HG03571 (cell line): ENCODE results near the gene SMIM35.
"Not testable (repeated sequence)": the region's sequence is repeated elsewhere in the genome, so short reads cannot be mapped to it uniquely, and the experiment has no call there.

Experiments
- ATAC-seq: cut with Tn5 transposase; IDR thresholded peaks from one replicate; pipeline ENCODE4 v1.9.1; 2021; ENCODE audit not compliant: unreplicated experiment

The SMIM35 gene

DNA sequence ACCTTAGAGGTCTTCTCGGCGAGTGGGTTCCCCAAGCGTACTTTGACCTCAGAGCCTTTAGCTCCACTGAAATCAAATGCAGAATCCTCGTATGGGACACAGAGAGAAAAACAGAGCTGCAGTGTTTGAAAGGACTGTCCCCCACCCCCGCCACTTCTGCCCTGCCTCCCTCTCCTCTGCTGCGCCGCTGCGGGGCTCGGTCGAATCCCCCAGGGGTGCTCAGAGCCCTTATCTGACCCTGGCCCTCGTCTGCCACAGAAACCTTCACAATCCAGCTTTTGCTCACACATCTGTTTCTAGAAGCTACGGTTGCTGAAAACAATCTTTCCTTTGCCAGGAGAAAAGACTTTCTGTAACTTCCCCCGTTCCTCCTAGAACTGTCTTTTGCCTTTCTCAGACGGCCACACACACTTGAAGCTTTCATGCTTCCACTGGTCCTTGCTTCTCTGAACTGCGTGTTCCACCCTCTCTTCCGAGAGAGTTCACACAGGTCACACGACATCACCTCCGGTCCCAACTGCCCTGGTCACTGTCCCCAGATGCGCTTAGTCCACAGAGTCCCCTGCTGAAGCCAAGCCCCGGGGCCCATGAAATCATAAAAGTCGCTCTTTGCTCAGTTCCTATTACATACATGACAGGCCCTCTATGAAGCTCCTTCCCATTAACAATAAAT lies 3.7 kb downstream of the SMIM35 start:
- ATAC-seq, result no peak

DNA sequence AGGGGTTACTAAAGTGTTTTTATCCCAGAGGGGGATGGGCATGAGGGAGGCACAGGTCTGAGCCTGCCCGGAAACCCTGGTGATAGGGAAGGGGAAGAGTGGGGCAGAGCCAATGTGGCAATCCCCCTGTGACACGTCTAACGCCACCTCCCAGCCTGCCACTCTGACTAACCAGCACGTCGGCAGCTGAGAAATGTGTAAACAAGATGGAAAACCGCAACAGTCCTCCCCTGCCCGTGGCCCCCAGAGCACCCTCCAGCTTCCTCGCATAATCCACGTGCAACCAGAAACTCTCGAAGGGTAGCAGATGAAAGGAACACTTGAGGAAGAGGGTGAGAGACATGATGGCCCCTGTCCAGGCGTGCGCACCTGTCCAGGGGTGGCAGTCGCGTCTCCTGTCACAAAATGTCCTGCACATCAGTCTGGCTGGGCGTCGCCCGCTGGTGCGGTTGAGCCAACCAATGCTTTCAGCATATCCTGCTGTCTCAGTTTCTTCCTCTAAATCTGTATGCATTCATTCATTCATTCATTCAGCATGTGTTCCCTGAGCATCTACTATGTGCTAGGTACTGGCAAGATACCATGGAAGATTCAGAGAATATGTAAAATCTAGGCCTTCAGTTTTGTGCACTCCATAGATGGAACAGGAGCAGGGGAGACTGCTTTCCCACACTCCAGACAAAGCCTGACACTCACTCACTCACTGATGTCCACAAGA lies 5.4 kb downstream of the SMIM35 start:
- ATAC-seq, result no peak

DNA sequence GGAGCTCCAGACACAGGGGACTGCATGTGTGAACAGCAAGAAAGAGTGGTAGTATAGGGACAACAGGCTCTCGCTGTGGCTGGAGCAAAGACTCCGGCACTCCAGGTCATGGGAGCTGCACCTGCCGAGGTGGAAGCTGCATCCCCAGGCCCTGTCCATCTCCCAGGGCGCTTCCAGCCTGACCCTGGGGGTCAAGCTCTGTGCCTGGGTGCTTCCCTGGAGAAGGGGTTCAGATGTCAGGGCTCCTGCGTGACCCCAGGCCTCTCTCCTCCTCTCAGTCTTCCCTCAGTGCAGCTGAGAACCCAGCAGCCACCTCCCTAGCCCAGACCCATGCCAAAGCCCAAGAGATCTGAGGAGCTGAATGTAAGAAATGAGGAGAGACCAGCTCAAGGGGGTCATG lies 6.5 kb downstream of the SMIM35 start:
- no peak for ATAC-seq

DNA sequence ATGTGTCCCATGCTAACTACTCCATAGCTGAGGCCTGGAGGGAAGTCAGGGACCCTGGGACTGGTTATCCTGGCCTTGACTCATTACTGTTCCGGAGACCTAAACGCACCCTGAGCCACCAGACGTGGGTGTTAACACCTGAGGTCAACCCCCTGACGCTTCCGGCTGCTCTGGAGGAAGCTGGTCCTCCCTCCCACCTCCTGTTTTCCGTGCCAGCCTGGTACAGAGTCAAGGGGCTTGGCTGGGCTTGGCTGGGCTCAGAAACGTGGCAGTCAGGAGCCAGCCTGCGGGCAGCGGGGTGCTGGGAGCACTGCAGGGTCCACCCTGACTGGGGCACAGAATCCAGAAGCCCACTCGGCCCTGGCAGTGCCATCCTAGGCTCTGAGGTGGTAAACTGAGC lies 7.3 kb downstream of the SMIM35 start:
- no peak for ATAC-seq

DNA sequence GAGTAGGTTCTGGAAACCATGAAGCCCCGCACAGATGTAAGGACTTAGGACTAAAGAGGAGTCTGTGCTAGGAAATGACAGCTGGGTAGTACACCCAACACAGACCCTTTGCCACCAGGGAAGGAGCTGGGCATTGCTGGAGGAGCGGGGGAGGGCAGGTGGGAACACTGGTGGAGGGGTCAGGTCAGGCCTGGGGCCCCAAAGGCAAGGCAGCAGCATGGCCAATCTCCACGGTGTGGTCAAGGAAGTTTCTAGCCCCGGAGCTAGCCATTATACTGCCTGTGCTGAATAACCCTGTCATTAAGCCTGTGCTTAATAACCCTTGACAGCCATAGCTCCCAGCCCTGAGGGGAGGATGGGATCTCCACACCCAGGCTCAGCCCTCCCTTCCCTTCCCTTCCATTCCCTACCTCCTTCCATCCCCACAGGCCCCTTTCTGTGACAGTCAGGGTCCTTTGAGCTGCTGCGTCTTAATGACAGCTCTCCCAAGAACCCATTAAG lies 7.8 kb downstream of the SMIM35 start:
- ATAC-seq, result no peak

DNA sequence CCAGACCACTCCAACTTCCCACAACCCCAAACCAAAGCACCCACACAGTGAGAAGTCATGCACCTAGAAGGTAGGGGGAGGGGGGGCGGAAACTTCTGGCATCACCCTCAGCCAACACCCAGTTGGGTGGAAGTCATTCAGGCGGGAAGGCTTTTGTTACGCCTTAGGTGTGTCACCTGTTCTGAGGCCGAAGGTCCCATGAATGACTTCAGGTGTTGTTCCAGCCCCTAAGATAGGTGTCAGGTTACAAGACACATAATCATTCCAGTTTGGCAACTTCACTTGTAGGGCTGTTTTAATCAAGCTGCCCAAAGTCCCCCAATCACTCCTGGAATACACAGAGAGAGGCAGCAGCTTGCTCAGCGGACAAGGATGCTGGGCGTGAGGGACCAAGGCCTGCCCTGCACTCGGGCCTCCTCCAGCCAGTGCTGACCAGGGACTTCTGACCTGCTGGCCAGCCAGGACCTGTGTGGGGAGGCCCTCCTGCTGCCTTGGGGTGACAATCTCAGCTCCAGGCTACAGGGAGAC lies 9.9 kb downstream of the SMIM35 start, which contains the start of gene TMPRSS4:
TSS of gene TMPRSS4 (plus strand) at position 325 of the 528 bp plus-strand sequence. CDS start 225 bp downstream, outside the sequence.
- no peak for ATAC-seq

DNA sequence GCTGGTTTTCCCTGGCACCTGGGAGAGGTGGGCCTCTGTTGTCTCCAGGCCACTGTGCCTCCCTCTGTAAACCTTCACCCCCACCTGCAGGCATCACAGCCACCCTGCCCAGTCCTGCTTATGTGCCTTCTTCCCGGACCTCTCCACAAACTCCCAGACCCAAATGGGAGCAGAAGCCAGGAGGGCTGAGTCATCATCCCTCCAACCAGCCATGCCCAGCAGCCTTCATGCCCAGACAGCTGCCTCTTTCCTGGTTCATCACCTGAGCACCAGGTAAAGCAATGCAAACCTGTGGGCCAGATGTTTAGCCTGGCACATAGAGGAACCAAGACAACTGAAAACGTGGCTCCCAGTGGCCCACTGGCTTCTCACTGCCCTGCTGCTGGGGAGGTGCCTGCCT lies 12.0 kb downstream of the SMIM35 start:
- ATAC-seq, result no peak

DNA sequence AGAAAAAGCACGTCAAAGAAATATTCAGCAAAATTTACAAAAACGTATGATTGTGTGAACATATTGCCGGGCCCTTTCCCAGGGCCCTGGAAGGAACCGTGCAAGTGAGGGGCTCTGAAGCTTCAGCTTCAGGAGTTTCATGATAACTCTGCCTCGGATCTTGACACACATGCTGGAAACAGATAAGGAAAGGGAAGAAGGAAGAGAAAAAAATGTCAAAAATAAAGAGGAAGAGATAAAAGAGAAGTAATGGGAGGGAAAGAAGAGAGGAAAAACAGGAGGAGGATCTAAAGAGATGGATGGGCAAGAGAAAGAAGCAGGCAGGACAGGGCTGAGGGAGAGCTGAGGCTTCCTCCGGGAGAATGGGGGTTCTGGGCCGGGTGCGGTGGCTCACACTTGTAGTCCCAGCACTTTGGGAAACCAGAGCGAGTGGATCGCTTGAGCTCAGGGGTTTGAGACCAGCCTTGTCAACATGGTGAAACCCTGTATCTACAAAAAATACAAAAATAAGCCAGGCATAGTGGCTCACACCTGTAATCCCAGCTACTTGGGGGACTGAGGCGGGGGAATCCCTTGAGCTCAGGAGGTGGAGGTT lies 12.6 kb downstream of the SMIM35 start:
- no peak for ATAC-seq

DNA sequence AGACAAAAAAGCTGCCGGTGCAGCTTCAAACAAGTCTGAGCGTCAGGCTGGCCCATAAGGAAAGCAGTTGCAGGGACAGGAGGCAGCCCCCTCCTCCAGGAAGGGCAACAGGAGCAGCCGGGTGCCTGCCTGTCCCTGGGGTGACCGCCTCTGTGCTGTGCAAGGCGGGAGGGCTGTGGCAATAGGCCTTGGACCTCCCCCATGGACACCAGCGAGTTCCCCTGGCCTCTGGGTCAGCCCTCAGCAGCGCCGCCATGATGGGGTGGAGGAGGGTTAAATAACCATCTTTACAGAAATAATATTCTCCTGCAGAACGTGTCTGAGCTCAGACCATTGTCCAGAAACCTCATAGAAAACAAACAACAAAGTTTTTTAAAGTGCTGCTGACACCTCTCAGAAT lies 13.2 kb downstream of the SMIM35 start:
- no peak for ATAC-seq

DNA sequence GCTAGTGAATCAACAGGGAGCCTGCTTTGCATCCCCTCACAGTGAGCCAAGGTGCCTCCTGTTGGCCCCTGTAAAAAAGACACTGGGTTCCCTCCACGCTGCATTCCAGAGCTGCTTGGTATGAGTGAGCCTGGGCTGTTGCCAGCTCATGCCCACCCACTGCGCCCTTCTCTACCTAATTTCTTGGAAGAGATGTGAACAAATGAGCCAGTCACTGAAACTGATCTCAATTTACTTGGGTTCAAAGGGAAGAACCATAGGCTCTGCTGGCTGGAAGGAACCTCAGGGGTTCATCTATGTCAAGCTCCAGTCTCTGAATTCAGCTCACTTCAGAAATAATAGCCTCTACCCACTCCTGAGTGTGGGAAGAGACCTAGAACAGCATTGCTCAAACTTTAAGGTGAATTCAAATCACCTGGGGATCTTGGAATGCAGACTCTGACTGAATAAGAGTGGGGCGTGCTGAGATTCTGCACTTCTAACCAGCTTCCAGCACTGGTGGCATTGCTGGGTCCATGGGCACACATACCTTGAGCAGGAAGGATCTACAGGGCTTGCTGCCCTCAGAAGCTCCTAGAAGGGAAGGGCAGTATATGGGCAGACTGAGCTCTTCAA lies 15.2 kb downstream of the SMIM35 start:
- no peak for ATAC-seq

DNA sequence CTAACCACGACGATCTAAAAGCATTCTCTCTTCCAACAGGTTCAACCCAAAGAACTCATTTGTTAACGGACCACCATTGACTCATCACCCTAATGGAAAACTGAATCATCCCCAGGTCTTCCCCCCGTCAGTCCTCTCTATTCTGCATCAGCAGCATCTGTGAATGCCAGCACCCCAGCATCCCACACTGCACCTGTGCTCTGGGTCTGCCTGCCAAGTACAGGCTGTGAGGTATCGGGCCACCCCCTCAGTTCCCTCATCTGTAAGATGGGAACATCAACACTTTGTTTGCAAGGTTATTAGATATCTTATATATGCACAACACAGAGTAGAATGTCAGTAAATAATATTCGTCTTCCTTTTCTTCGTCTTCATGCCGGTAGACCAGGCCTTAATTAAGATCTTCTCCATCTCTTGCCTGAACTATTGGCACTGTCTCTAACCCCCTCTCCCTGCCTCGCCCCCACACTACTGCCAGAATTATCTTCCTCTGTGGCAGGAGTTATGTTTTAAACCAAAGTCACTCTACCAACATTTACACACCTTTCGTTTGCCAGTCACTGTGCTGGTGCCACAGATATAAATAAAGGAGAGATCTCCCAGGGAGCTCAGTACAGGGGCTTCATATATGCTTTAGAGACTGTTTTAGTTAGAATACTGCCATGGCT lies 17.7 kb downstream of the SMIM35 start:
- no peak for ATAC-seq

DNA sequence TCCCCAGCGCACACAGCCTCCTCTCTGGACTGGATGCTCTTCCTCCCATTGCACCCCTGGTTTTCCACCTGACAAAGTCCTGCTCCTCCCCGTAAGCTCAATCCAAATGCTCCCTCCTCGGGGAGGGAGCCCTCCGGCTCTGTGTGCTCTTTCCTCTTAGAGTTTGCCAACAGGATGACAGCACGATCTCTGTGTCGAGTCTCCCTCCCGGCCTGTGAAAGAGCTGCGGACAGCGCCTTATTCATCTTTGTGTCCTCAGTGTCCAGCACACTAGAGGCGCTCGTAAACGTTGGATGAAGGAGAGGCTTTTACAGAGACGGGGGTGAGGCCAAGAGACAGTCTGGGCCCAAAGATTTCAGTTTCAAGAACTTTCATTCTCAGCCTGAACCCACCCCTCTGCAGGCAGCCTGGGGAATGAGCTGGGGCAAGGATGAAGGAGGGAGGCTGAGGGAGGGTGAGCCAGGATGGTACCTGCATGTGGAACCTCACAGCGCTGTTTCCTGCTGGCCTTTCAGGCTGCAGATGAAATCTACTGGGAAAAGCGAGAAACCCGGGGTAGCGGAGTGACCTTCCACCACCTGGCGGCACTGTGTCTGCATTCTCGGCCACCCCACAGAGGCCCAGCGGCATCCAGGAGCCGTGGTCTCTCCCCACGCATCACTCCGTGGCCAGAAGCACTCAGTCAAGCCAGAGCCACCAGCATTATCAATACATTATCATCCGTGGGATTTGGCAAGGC lies 18.4 kb downstream of the SMIM35 start:
- no peak for ATAC-seq

DNA sequence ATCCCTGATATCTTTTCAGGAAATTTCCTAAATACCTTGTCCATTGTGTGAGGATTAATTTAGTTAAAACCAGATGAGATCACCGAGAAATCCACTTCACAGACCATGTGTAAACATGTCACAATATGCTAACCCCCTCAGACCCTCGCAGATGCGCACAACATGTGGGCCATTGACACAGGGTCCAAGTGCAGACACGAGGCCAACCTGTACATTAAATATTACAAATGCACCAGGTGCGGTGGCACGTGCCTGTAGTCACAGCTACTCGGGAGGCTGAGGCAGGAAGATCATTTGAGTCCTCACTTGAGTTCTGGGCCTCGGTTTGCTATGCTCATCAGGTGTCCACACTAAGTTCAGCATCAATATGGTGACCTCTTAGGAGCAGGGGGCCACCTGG lies 19.8 kb downstream of the SMIM35 start:
- ATAC-seq, result no peak

DNA sequence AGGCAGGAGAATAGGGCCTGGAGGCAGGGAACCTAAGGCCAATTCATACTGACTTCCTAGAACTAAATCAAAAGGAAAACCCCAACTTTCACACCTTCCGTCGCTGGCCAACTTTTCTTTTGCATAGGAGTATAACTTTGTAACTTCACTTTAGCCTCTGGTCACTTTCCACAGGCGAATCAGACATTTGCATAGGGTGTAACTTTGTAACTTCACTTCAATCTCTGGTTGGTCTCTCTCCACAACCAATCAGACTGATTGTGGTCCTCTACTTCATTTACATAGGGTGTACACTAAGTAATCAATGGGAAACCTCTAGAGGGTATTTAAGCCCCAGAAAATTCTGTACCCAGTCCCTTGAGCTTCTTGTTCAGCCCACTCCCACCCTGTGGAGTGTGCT lies 21.4 kb downstream of the SMIM35 start:
- ATAC-seq, result no peak

DNA sequence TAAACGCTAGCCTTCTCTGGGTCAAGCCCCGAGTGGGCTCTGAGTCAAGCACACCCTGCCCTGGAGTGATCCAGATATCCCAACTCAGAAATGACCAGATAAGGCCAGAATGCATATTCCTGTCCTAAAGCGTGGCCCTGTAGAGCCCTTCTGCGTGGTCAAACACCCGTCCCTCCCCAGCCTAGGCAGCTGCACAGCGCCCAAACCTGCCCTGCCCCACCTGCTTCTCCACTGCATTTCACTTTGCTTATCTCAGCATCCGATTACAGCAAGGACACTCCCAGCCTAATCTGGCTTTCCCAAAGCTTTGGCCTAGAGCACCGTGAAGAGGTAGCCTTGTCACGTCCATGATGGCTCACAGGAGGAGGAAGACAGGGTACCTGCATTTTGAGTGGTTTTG lies 21.8 kb downstream of the SMIM35 start:
- ATAC-seq, result no peak

DNA sequence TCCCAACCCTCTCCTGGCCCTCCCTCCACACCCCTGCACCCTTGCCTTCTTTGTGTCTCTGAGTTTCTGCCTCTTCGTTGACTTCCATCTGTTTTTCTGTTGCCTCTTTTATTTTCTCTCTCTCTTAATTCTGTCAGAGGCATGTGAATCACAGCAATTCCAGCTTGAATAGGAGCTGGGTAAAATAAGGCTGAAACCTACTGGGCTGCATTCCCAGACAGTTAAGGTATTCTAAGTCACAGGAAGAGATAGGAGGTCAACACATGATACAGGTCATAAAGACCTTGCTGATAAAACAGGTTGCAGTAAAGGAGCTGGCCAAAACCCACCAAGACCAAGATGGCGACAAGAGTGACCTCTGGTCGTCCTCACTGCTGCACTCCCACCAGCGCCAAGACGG lies 24.1 kb downstream of the SMIM35 start:
- ATAC-seq, result not testable (repeated sequence)

DNA sequence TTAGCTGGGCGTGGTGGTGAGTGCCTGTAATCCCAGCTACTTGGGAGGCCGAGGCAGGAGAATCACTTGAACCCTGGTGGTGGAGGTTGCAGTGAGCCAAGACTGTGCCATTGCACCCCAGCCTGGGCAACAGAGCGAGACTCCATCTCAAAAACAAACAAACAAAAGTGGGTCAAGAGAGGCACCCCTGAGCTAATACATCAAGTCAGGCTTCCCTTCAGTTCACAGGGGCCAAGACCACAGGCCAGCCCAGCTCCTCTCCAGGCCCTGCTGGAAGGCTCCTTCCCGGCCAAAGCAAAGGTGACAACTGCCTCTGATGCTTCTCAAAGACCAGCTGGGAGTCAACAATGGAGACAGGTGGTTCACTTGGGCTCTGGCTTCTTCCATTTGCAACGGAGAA lies 24.6 kb downstream of the SMIM35 start:
- not testable (repeated sequence) for ATAC-seq

DNA sequence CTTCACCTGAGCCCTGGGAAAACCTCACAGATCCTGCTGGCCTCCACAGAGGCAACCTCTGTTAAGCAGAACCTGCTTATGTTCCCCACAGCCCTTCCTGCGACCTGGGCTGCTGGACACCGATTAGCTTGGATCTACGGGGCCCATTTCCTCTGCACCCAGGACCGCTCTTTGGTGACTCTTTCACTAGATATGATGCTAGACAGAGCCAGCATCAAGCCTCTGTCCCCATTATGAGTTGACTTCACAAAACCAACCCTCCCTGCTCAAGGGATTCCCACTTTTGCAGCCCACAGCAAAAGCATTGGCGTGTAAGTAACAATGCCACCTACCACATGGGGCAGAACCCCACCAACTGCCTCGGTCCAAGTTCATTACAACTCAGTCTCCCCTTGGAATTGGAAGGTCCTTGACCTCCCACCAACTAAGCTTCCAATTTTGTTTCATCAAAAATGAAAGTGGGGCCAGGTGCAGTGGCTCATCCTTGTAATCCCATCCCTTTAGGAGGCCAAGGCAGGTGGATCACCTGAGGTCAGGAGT lies 25.1 kb downstream of the SMIM35 start:
- no peak for ATAC-seq

DNA sequence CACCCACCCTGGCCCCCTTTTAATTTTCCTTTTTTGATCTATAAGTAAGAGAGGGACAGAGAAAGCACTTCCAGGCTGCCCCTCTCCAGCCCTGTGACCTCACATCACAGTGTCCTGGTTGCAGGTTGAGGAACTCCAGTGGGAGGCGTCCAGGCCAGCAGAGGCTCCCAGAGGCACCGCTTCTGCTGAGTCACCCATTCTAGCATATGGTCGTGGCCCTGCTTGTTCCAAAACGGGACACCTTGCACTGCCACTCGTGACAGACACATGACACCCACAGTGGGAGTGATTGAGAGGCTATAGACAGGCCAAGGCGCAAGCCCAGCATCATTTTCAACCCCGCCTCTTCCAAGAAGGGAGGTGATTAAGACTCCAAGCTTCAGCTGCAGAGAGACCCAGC lies 25.9 kb downstream of the SMIM35 start:
- no peak for ATAC-seq

DNA sequence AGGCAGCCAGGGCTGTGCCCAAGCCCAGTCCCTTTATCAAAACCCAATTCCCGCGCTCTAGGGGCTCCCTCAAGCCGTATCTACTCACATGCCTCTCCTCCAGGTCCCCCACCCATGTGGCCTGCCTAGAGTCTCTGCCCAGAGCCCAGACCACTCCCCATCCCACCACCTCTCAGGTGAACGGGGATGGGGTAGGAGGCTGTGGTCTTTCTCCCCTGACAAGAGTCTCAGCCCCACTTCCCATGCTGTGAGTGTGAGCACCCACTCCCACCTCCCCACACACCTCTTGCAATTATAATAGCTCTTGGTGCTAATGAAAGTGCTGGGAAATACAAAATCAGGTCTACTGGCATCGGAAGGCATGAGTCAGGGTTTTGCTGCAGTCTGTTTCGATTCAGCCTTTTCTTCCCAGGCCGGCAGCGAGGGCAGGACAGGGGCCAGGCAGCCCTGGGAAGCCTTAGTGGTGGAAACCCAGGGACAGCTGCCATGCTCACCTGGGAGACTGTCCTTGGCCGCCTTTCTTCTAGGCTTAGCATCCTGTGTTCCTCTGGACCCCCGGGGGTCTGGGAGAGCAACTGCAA lies 26.6 kb downstream of the SMIM35 start:
- ATAC-seq, result no peak
